Psoas muscle (tissue), 8 donors: Measurements from ENCODE around the gene LTBP1. TPM values are rescaled to one million over a fixed set of nuclear protein-coding genes. Genes with fewer than 3 reads are reported as not detected.

Source experiments
- ATAC-seq, 4 donors: fragments of 200-7000 bp; cut with Tn5 transposase; one replicate each; pipeline ENCODE4 v1.9.1; 2020; ENCODE audit warnings: moderate library complexity in 3 of 4, mild to moderate bottlenecking in 2 of 4
- DNase-seq, 2 donors: peaks; one replicate each; pipeline ENCODE4 v3.0.0-alpha.2; 2020
- H3K27ac ChIP-seq: fragments of 200-600 bp; one replicate; pipeline ENCODE4 v1.8.0; 2022
- H3K27me3 ChIP-seq, 3 donors: fragments of 200-600 bp in 1 of 3; one replicate each; pipeline versions ENCODE4 v1.6.1 to v1.8.0; 2013 to 2022; ENCODE audit warnings: low read length in 2 of 3, mild to moderate bottlenecking in 2 of 3, moderate library complexity in 1 of 3; ENCODE audit not compliant: insufficient read depth in 3 of 3
- H3K36me3 ChIP-seq, 2 donors: fragments of 200-600 bp in 1 of 2; one replicate each; pipeline versions ENCODE4 v1.6.1 to v1.8.0; 2013 to 2022; ENCODE audit warnings: low read depth in 1 of 2, mild to moderate bottlenecking in 1 of 2, moderate library complexity in 1 of 2; ENCODE audit not compliant: insufficient read depth in 1 of 2
- H3K4me1 ChIP-seq: fragments of 200-600 bp; one replicate; pipeline ENCODE4 v1.8.0; 2022
- H3K4me3 ChIP-seq: fragments of 200-600 bp; one replicate; pipeline ENCODE4 v1.8.0; 2022; ENCODE audit warnings: mild to moderate bottlenecking
- H3K9me3 ChIP-seq: fragments of 200-600 bp; one replicate; pipeline ENCODE4 v1.8.0; 2022
- whole genome bisulfite sequencing, 3 donors: extraction: QIAGEN DNeasy Blood & Tissue Kit; methylation state at CpG; one replicate each; pipeline versions ENCODE4 v1.1.6 to v1.1.7; 2013; 5-methylcytosine and 5-hydroxymethylcytosine counted together
- intact Hi-C, 2 donors: fragments of 100-400 bp; cut with DNase I; formaldehyde crosslinking; loops; one replicate each; pipeline versions ENCODE4 v1.11.0 to v1.14.2; 2022
- polyA plus RNA-seq, 3 donors: library from polyadenylated mRNA; stranded (reverse); fragments of 200-250 nt; gene quantifications; one replicate each; pipeline ENCODE4 v1.2.3, GENCODE V29; 2013
- total RNA-seq, 4 donors: library from RNA; stranded (reverse); fragmentation: NEBNext Ultra II Directional in 2 of 4; extraction: Animal tissue kit (Norgen Biotek cat#: 25700) in 2 of 4; gene quantifications; one replicate each; pipeline versions ENCODE4 v1.2.1 to v1.2.4, GENCODE V29; 2021 to 2023
- TF ChIP-seq, protein P1 (sequence below): fragments of 200-600 bp; IDR thresholded peaks from one replicate; pipeline ENCODE4 v1.8.0; 2022; ENCODE audit warnings: antibody characterized with exemption
- donor health status: healthy with polysubstance abuse.
- donor health status: DM: no; HTN: no; CAD: no; lungs with moderate emphysema.
- donor health status: Bipolar disorder and iron deficiency.
- donor health status: healthy.
- donor health status: DM: yes; HTN: yes; CAD: no.
- donor health status: DM: no; HTN: no; CAD: no.
- donor health status: DM: no; HTN: no; CAD: no.
- donor health status: DM: yes; HTN: yes; CAD: no.

Gene LTBP1
- total and polyA plus RNA-seq, 7 donors = 5.9 to 26.8 (median 9.5) TPM

DNA sequence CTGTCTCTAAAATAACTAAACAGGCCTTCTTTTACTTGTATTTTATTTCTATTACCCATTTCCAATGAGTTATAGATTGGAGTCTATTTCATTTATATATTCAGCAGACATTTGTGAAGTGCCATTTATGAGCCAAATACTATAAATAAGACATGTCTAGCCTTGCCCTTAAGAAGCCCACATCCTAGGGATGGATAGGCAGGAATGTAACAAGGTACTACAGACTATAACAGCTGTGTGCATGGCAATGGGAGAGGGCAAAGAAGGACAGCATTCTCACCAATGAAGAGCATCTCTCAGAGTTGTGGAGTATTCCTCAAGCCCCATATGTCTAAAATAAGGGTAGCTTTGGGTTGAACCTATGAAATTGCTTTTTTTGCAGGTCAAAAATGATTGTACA, 367.8 kb downstream of the LTBP1 start:
- H3K4me1 ChIP-seq = no peaks in the 10 kb centered on the region

DNA sequence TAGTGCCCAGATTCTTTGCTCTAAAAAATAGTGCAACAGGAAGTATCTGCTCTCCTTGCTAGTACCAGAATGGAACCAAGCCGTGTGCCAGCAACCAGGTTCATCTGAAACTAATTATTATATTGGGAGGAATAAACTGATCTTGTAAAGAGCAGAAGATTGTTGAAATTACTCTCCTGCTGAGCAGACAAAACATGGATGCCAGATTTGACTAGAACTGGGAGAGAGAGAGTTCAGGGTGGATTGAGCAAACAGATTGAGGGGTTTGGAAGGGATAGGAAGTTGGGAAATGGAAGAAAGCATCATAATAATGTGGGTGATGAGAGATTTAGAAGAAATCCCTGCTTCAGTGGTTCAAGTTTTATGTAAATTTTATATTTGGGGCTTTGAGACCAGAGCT, 369.6 kb downstream of the LTBP1 start:
- no peak for DNase-seq
- TF ChIP-seq, protein P1, sequence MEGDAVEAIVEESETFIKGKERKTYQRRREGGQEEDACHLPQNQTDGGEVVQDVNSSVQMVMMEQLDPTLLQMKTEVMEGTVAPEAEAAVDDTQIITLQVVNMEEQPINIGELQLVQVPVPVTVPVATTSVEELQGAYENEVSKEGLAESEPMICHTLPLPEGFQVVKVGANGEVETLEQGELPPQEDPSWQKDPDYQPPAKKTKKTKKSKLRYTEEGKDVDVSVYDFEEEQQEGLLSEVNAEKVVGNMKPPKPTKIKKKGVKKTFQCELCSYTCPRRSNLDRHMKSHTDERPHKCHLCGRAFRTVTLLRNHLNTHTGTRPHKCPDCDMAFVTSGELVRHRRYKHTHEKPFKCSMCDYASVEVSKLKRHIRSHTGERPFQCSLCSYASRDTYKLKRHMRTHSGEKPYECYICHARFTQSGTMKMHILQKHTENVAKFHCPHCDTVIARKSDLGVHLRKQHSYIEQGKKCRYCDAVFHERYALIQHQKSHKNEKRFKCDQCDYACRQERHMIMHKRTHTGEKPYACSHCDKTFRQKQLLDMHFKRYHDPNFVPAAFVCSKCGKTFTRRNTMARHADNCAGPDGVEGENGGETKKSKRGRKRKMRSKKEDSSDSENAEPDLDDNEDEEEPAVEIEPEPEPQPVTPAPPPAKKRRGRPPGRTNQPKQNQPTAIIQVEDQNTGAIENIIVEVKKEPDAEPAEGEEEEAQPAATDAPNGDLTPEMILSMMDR = no peak
- Histone ChIP-seq H3K9me3 (no peaks in the 10 kb centered on the region), H3K4me3 (no peak overlapping the region), H3K27me3 (no peaks in the 10 kb centered on the region), H3K36me3 (no peaks in the 10 kb centered on the region), H3K4me1 (peaks cover 5% of the 10 kb centered on the region), H3K27ac (no peak overlapping the region)
- ATAC-seq = no peak
- whole genome bisulfite sequencing, 3 donors = 64 to 92% (median 79%) methylated on average over 1 of the region's 1 CpG
- intact Hi-C loops = no loop called here

More for the DNA sequence above, 367.8 kb downstream of the LTBP1 start:
- DNase-seq (no peak), ATAC-seq (no peak)
- no peak overlapping the region for H3K4me3 ChIP-seq
- no peak overlapping the region for H3K27ac ChIP-seq
- no peaks in the 10 kb centered on the region for H3K9me3 ChIP-seq
- H3K36me3 ChIP-seq = no peaks in the 10 kb centered on the region
- intact Hi-C loops = no loop called here
- H3K27me3 ChIP-seq = no peaks in the 10 kb centered on the region
- TF ChIP-seq, protein P1 = no peak

DNA sequence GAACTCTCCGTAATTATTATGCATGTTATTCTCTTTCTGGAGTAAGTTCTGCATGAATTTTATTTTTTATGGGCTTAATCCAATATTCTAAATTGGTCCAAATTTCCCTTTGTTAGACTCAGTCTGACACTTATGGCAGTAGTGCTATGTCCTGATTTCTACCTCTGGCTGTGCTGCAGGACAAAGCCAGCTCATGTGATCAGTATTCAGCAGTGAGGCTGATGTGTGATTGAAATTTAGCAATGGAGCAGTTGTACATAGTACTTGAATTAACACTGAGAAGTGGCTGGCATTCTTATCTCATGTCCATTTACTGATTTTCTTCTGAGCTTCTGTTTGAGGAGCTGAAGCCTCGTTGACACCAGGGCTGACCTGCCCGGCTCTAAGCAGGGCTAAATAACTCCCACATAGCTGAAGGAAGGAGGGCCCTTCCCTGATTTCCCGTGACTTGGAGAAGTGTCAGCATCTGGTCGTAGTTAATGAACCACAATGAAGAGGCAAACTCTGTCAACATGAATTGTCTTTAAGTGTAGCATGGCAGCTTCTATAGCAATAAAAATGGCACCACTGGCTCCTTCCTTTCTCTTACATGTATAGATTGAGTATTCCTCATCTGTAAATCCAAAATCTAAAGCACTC, 370.7 kb downstream of the LTBP1 start:
- TF ChIP-seq, protein P1 = no peak
- ATAC-seq = no peak
- 56 to 69% (median 67%) methylated on average over 5 of the region's 5 CpGs for WGBS, 3 donors

DNA sequence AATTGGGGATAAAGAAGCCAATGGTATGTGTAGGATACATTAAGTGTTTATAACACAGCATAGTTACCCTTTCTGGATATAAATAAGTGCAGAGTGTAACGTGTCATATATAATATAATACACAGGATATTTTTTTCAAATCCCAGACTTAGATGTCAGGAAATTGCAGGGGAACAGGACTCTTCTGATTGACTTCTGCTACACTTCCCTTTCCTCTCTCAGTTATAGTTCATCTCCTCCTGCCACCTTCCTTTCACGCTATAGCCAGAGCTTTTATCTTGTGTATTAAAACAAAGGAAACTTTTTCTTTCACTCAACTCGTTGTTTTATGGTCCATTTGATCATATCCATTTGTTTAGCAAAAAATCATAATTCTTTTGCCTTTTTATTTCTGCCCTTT, 371.7 kb downstream of the LTBP1 start:
- WGBS, 3 donors = 79 to 88% (median 79%) methylated on average over 3 of the region's 3 CpGs

More for the DNA sequence above, 370.7 kb downstream of the LTBP1 start:
- no peak for DNase-seq
- Histone ChIP-seq H3K27me3 (no peaks in the 10 kb centered on the region), H3K36me3 (no peaks in the 10 kb centered on the region), H3K4me1 (peaks cover 16% of the 10 kb centered on the region), H3K9me3 (no peaks in the 10 kb centered on the region), H3K27ac (no peak overlapping the region), H3K4me3 (no peak overlapping the region)
- intact Hi-C loops = no loop called here

More for the DNA sequence above, 371.7 kb downstream of the LTBP1 start:
- ATAC-seq (no peak), DNase-seq (no peak)
- H3K4me1 ChIP-seq = peaks cover 19% of the 10 kb centered on the region
- TF ChIP-seq, protein P1 = no peak
- intact Hi-C loops = no loop called here
- H3K27me3 ChIP-seq = no peaks in the 10 kb centered on the region
- H3K27ac ChIP-seq = no peak overlapping the region
- H3K9me3 ChIP-seq = no peaks in the 10 kb centered on the region
- H3K4me3 ChIP-seq = no peak overlapping the region
- no peaks in the 10 kb centered on the region for H3K36me3 ChIP-seq
